NCI-H526 (cell line): ENCODE measurements around the gene SPDYE18.
"Not testable (repeated sequence)": the region's sequence is repeated elsewhere in the genome, so short reads cannot be mapped to it uniquely, and the experiment has no call there.

Source experiments
- DNase-seq, 2 experiments: peaks; one replicate each; lab custom pipeline; 2025; lab: John Stamatoyannopoulos, UW

Gene SPDYE18

GRCh38 chr7:77006127-77007110 lies 55.9 kb downstream of the SPDYE18 start:
- not testable (repeated sequence) for DNase-seq

GRCh38 chr7:77005461-77006057 lies 56.8 kb downstream of the SPDYE18 start:
- DNase-seq = not testable (repeated sequence)

- not testable (repeated sequence) for DNase-seq
Measured at GRCh38 chr7:77004151-77004550, 58.2 kb downstream of the SPDYE18 start.

DNA sequence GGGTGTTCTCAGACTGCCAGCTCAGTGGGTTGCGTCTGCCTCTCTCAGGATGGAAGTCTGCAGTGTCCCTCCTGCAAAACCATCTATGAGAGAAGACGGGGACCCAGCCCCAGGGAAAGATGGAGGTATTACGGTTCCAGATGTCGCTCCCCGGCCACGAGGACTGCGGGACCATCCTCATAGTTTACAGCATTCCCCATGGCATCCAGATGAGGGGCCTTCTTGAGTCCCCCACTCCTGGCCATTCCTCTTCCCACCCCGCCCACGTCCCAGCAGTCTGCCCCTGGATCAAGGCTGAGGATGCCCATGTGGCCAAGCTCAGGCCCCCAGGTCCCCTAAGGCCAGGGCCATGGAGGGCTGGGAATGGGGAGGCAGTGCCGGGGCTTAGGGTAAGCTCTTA lies 59.1 kb downstream of the SPDYE18 start:
- DNase-seq = not testable (repeated sequence)

DNA sequence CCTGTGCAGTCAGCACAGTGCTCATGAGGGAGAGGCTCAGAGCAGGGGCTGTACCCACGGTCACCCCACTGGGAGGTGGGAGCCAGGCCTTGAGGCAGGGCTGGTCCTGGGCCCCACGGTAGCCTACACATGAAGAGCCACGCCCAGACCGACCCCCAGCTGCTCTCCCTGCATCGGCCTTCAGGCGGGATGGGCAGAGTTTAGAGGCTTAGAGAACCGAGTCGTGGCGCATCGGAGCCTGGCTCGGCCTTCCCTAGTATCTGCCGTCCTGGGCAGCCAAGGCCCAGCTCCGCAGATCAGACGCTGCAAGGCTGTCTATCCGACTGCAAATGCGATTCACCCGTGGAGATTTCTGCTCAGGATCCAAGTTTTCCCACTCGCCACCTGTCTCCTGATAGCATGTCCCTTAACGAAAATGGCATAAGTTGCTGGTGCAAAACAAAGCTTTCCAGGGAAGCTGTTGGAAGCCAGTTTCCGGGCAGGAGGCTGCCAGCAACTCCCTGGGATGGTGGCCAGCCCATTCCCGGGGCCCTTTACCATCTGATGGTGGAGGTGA lies 59.6 kb downstream of the SPDYE18 start:
- DNase-seq = not testable (repeated sequence)

DNA sequence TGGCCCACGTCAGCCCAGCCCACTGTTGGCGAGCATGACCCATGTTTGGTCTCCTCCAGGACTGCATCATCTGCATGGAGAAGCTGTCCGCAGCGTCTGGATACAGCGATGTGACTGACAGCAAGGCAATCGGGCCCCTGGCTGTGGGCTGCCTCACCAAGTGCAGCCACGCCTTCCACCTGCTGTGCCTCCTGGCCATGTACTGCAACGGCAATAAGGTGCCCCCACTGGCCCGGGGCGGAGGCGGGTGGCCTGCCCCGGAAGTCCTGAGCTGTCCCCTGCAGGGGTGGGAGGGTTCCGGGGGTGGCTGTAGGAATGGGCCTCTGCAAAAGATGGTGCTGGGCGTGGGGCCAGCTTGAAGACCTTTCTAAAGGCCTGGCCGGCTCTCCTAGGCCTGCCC lies 60.3 kb downstream of the SPDYE18 start:
- not testable (repeated sequence) for DNase-seq
